T-cell (primary cell): Measurements from ENCODE around the gene NR4A2. TPM values are rescaled to one million over a fixed set of nuclear protein-coding genes. Genes with fewer than 3 reads are reported as not detected.
A peak's percentile ranks its signal among the peaks of the same experiment; 100 is the strongest.

Source experiments
- ATAC-seq, 4 experiments: fragments of 200-7000 bp in 3 of 4; fragments of 150-1000 bp in 1 of 4; cut with Tn5 transposase; replicated peaks in 1 of 4; 1 replicate in 3 of 4; 2 replicates in 1 of 4; pipeline ENCODE4 v1.10.0; 2021; ENCODE audit warnings: moderate library complexity in 3 of 4, mild to moderate bottlenecking in 2 of 4, moderate number of reproducible peaks in 1 of 4
- CTCF ChIA-PET, 2 donors: fragments of 300-600 bp; sonication (Branson Sonifier 250); formaldehyde crosslinking; loops; one replicate each; lab custom pipeline; 2022; ENCODE audit warnings: antibody characterized with exemption in 2 of 2; lab: Charles Lee
- POLR2A ChIA-PET, 2 donors: fragments of 300-600 bp; sonication (Branson Sonifier 250); formaldehyde crosslinking; loops; one replicate each; lab custom pipeline; 2022; ENCODE audit warnings: antibody characterized with exemption in 2 of 2; lab: Charles Lee
- DNase-seq, 35 experiments: peaks; one replicate each; pipeline versions ENCODE4 v3.0.0 to v3.0.0-alpha.2; 2013 to 2023
- H3K27ac ChIP-seq: one replicate; pipeline ENCODE4 v1.5.1; 2013; ENCODE audit warnings: low read length
- H3K27me3 ChIP-seq, 2 experiments: replicated peaks in 1 of 2; 1 replicate in 1 of 2; 2 replicates in 1 of 2; pipeline versions ENCODE4 v1.6.1 to v1.7.0; 2013; ENCODE audit warnings: low read length in 1 of 2, mixed read lengths in 1 of 2; ENCODE audit not compliant: control insufficient read depth in 2 of 2, insufficient read depth in 2 of 2; ENCODE audit errors: extremely low read depth in 1 of 2
- H3K36me3 ChIP-seq, 2 donors: 1 replicate in 1 of 2; 2 replicates in 1 of 2; pipeline versions ENCODE4 v1.6.1 to v1.7.0; 2013; ENCODE audit warnings: low read length in 1 of 2; ENCODE audit not compliant: control insufficient read depth in 2 of 2, insufficient read depth in 1 of 2; ENCODE audit errors: extremely low read depth in 1 of 2
- H3K4me1 ChIP-seq, 2 experiments: 1 replicate in 1 of 2; 2 replicates in 1 of 2; pipeline versions ENCODE4 v1.6.1 to v1.7.0; 2013; ENCODE audit warnings: low read length in 2 of 2, mixed read lengths in 1 of 2; ENCODE audit not compliant: insufficient read depth in 2 of 2, control insufficient read depth in 1 of 2; ENCODE audit errors: extremely low read depth in 1 of 2
- H3K4me3 ChIP-seq, 2 donors: 1 replicate in 1 of 2; 2 replicates in 1 of 2; pipeline versions ENCODE4 v1.5.1 to v1.7.0; 2013; ENCODE audit warnings: mild to moderate bottlenecking in 2 of 2, low read length in 1 of 2, moderate library complexity in 1 of 2; ENCODE audit not compliant: control insufficient read depth in 1 of 2; ENCODE audit errors: extremely low read depth in 1 of 2
- H3K9me3 ChIP-seq: 2 replicates; pipeline ENCODE4 v1.7.0; 2013
- H3K27ac Mint-ChIP-seq, 2 donors: one replicate each; pipeline ENCODE4 v1.8.0; 2020 to 2021; ENCODE audit warnings: mild to moderate bottlenecking in 2 of 2, mixed read lengths in 2 of 2
- H3K27me3 Mint-ChIP-seq, 2 donors: one replicate each; pipeline ENCODE4 v1.8.0; 2021 to 2022; ENCODE audit warnings: mixed read lengths in 2 of 2
- H3K36me3 Mint-ChIP-seq: one replicate; pipeline ENCODE4 v1.8.0; 2021; ENCODE audit warnings: mixed read lengths
- H3K4me1 Mint-ChIP-seq, 3 donors: one replicate each; pipeline ENCODE4 v1.8.0; 2020 to 2022; ENCODE audit warnings: mixed read lengths in 3 of 3, mild to moderate bottlenecking in 1 of 3
- H3K4me3 Mint-ChIP-seq, 3 donors: one replicate each; pipeline ENCODE4 v1.8.0; 2020 to 2022; ENCODE audit warnings: mild to moderate bottlenecking in 3 of 3, mixed read lengths in 3 of 3, moderate library complexity in 3 of 3
- H3K9me3 Mint-ChIP-seq, 3 donors: one replicate each; pipeline ENCODE4 v1.8.0; 2020 to 2022; ENCODE audit warnings: mixed read lengths in 3 of 3
- WGBS: methylation state at CpG from one replicate; pipeline ENCODE4 v1.1.5; 2013; ENCODE audit warnings: missing lambda C conversion rate; ENCODE audit not compliant: insufficient coverage; 5-methylcytosine and 5-hydroxymethylcytosine counted together
- total RNA-seq, 35 experiments: library from RNA in 6 of 35; stranded (reverse) in 6 of 35; fragments of 120-200 nt in 1 of 35; gene quantifications; one replicate each; pipeline versions ENCODE4 v1.2.1 to v1.2.4 and lab custom pipeline; 2013 to 2026

NR4A2 gene
- total RNA-seq, 5 donors from 2014 or later (not counting 1 experiment from before 2014, with no cell fraction given), result 3.7 to 300 (median 6.7) TPM

DNA sequence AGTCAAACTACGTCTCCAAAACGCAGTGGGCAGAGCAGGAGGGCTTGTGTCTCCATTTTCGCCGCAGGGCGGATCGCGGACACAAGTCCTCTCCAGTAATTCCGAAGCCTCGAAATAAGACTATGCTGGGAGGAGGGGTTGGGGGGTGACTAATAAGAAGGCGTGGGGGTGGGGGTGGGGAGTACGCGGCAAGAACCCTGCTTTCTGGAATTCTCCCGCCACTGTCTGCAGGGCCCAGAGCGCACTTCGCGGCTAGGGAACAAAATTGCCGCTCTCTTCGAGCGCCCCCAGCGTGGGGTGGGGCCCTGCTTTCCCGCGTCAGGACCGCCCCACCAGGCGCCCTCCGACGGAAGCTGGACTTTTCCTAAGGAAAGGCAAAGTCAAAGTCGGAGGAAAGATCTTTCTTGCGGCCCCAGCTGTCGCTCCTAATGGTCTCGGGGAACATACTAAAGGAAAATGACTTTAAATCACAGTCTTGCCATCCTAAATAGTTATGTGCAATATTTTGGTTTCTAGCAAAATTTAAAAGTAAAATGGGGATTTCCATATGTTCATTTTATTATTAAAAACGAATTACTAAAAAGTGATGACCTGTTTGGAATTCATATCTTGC, 11.9 kb downstream of the NR4A2 start:
- Histone ChIP-seq H3K9me3 (no peaks in the 10 kb centered on the region), H3K27ac (no peak overlapping the region), H3K4me1 (peaks cover 6 to 35% of the 10 kb centered on the region in 2 experiments), H3K27me3 (peaks cover 36 to 39% of the 10 kb centered on the region in 2 experiments), H3K36me3 (no peaks in the 10 kb centered on the region), H3K4me3 (peak overlapping the region in 1 of 2 donors; percentile 48)
- peaks cover 13% of the 10 kb centered on the region for H3K36me3 Mint-ChIP-seq
- 4% methylated on average over 19 of the region's 31 CpGs for WGBS
- H3K27me3 Mint-ChIP-seq, result peaks cover 70 to 73% of the 10 kb centered on the region in 2 donors
- DNase-seq, result peak in 3 of 35 experiments; percentile 1 to 34 (median 4)
- peak in 1 of 4 experiments; percentile 3 for ATAC-seq
- H3K4me1 Mint-ChIP-seq, result peaks cover 40 to 44% (median 41%) of the 10 kb centered on the region in 3 donors
- POLR2A ChIA-PET, result no interaction called here
- CTCF ChIA-PET, result interaction anchor here in 1 of 2 donors (1.0 kb wide), 1 partner anchor 83 kb away, joined by 8 read pairs; no protein-coding TSS in a partner anchor
- H3K4me3 Mint-ChIP-seq, result peak overlapping the region; percentile 8 to 74 (median 28)
- H3K27ac Mint-ChIP-seq, result no peak overlapping the region
- no peaks in the 10 kb centered on the region for H3K9me3 Mint-ChIP-seq

DNA sequence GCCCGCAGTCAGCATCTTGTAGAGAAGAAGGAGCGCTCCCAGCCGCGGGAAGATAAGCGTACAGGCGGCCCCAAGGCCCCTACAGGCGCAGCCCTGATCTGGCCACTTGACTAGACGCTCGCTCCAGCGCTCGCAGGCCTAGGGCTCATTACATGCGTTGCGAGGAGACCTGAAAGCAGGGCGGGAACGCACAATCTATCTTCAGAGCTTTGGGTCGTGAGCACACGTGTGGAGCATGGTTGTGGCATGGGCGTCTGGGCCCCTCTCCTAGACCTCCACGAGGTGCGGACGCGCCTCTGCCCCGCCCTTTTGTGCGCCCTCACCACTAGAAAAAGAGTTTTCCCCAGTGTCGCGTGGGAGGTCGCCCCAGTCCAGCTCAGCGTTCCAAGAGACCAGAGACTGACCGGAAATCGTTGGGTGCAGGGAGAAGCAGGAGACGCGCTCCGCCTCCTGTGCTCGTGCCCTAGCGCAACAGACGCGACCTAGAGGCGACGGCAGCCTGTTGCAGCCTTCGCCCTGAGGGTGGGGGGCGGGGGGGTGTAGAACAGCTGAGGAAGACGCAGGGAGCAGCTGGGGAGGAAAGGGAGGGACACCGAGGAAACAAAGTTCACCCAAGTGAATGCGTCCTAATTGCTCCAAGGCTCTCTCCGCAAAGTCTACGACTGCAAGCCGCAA, 12.6 kb downstream of the NR4A2 start:
- Mint-ChIP-seq H3K4me3 (peak overlapping the region in 2 of 3 donors; percentile 13 to 74), H3K27me3 (peaks cover 72 to 73% of the 10 kb centered on the region in 2 donors), H3K27ac (no peak overlapping the region), H3K9me3 (no peaks in the 10 kb centered on the region), H3K36me3 (peaks cover 7% of the 10 kb centered on the region), H3K4me1 (peaks cover 40 to 44% (median 41%) of the 10 kb centered on the region in 3 donors)
- DNase-seq (peak in 4 of 35 experiments; percentile 1 to 27 (median 4)), ATAC-seq (peak in 2 of 4 experiments; percentile 21 to 28)
- no peak overlapping the region for H3K27ac ChIP-seq
- 12% methylated on average over 43 of the region's 47 CpGs for WGBS
- peaks cover 36 to 37% of the 10 kb centered on the region in 2 experiments for H3K27me3 ChIP-seq
- ChIA-PET CTCF (interaction anchor here in 1 of 2 donors (1.0 to 1.5 kb wide), 2 partner anchors 15 to 83 kb away, joined by 4 to 8 read pairs; no protein-coding TSS in a partner anchor), POLR2A (interaction anchor here in 1 of 2 donors (0.5 kb wide), 1 partner anchor 134 kb away, joined by 6 read pairs; no protein-coding TSS in a partner anchor)
- H3K9me3 ChIP-seq, result no peaks in the 10 kb centered on the region
- peak overlapping the region in 1 of 2 donors; percentile 48 for H3K4me3 ChIP-seq
- H3K4me1 ChIP-seq, result peaks cover 6 to 35% of the 10 kb centered on the region in 2 experiments
- H3K36me3 ChIP-seq, result no peaks in the 10 kb centered on the region

DNA sequence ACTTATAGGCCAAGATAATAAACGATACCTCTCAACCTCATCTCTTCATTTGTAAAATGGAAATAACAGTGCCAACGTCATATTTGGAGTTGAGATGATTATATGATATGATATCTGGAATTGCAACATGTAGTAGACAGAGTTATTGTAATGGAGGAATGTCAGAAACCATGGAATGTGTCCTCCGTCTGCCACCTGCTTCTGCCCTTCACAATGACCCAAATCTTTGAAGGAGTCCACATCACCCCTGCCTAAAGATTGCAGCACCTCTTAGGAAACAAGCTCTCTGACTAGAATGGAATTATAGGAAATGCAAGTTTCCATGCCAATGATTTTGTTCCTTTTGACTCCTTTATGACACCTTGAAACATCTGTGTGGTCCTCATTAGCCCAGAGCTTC, 14.9 kb downstream of the NR4A2 start:
- CTCF ChIA-PET, result interaction anchor here in 1 of 2 donors (0.5 kb wide), 1 partner anchor 18 kb away, joined by 10 read pairs; no protein-coding TSS in a partner anchor
- DNase-seq (no peak), ATAC-seq (no peak)
- no peak overlapping the region for H3K4me3 ChIP-seq
- no peaks in the 10 kb centered on the region for H3K36me3 Mint-ChIP-seq
- peaks cover 32 to 33% (median 33%) of the 10 kb centered on the region in 3 donors for H3K4me1 Mint-ChIP-seq
- H3K27me3 Mint-ChIP-seq, result peaks cover 68 to 72% of the 10 kb centered on the region in 2 donors
- peaks cover 29 to 33% of the 10 kb centered on the region in 2 experiments for H3K27me3 ChIP-seq
- no CpG with 5 or more reads among the region's 3 CpGs for WGBS
- H3K27ac Mint-ChIP-seq, result no peak overlapping the region
- H3K36me3 ChIP-seq, result no peaks in the 10 kb centered on the region
- no peak overlapping the region for H3K27ac ChIP-seq
- POLR2A ChIA-PET, result interaction anchor here in 1 of 2 donors (1.5 kb wide), 1 partner anchor 13 kb away, joined by 3 read pairs; no protein-coding TSS in a partner anchor
- H3K4me3 Mint-ChIP-seq, result no peak overlapping the region
- peaks cover 6 to 31% of the 10 kb centered on the region in 2 experiments for H3K4me1 ChIP-seq
- no peaks in the 10 kb centered on the region for H3K9me3 Mint-ChIP-seq
- no peaks in the 10 kb centered on the region for H3K9me3 ChIP-seq

DNA sequence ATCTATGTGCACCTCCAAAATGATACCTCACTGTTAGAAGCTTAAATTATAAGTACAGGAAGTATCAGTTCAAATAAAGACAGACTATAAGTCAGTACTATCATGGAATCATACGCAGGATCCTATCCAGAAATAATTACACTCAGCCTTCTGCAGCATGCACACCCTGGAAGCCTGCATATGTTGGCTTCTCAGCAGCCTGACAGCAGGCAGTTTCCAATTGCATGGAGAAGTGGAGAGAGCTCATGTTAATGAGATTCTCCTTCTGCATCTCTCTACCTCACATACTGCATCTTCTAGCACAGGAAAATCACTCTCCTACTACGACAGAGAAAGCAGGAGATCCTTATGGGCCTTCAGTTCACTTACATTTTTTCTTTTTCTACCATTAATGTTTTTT, 20.5 kb downstream of the NR4A2 start:
- no peaks in the 10 kb centered on the region for H3K9me3 Mint-ChIP-seq
- WGBS, result 67% methylated on average over 1 of the region's 2 CpGs
- no peaks in the 10 kb centered on the region for H3K4me1 ChIP-seq
- no peak overlapping the region for H3K27ac ChIP-seq
- H3K4me3 Mint-ChIP-seq, result no peak overlapping the region
- no peak overlapping the region for H3K4me3 ChIP-seq
- no peak for DNase-seq
- peaks cover 39 to 56% of the 10 kb centered on the region in 2 donors for H3K27me3 Mint-ChIP-seq
- H3K4me1 Mint-ChIP-seq, result no peaks in the 10 kb centered on the region
- no peaks in the 10 kb centered on the region for H3K9me3 ChIP-seq
- peaks cover 0 to 11% of the 10 kb centered on the region in 2 experiments for H3K27me3 ChIP-seq
- ATAC-seq, result peak in 1 of 4 experiments; percentile 17
- CTCF ChIA-PET, result interaction anchor here in 1 of 2 donors (0.6 kb wide), 1 partner anchor 24 kb away, joined by 3 read pairs; no protein-coding TSS in a partner anchor
- H3K27ac Mint-ChIP-seq, result no peak overlapping the region
- H3K36me3 ChIP-seq, result no peaks in the 10 kb centered on the region
- POLR2A ChIA-PET, result no interaction called here
- H3K36me3 Mint-ChIP-seq, result no peaks in the 10 kb centered on the region

DNA sequence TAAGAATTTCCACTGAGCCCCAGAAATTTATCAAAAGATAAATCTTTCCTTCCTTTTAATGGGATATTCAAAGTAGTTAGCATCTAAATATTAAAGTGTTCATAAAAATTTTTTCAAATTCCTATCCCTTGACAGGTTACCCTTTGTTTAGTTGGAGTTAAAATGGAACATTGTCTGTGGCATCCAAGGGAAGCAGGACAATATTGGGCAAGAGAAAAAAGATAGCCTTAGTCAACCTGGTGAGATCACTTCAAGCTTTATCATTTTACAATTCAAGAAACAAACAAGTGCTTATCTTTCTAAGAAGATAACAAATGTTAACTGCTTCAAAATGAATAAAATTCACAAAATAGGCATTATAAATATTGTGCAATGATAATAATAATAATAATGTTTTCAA, 21.7 kb downstream of the NR4A2 start:
- CTCF ChIA-PET, result no interaction called here
- H3K36me3 ChIP-seq, result no peaks in the 10 kb centered on the region

DNA sequence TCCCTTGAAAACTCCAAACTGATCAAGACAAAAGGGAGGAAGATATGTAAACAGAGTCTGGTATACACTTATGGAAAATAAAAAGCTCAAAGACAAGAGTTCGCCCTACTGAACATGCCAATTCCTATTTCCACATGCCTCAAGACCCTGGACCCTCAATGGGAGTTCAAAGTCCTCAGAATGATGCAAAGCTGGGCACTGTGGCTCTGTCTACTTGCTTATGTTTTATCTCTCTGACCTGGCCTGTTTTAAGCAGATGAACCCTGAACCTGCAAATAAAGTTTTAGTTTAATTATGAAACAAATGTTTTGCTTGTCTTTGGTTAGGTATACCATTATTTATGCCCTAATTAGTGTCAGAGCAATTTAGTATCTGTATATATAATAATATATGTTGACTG, 22.6 kb downstream of the NR4A2 start:
- no peaks in the 10 kb centered on the region for H3K4me1 Mint-ChIP-seq
- ATAC-seq (no peak), DNase-seq (no peak)
- no CpG with 5 or more reads among the region's 1 CpG for WGBS
- H3K9me3 ChIP-seq, result no peaks in the 10 kb centered on the region
- no peaks in the 10 kb centered on the region for H3K4me1 ChIP-seq
- H3K36me3 ChIP-seq, result no peaks in the 10 kb centered on the region
- H3K9me3 Mint-ChIP-seq, result no peaks in the 10 kb centered on the region
- no peaks in the 10 kb centered on the region for H3K36me3 Mint-ChIP-seq
- POLR2A ChIA-PET, result no interaction called here
- peaks cover 42 to 54% of the 10 kb centered on the region in 2 donors for H3K27me3 Mint-ChIP-seq
- H3K4me3 ChIP-seq, result no peak overlapping the region
- peaks cover 2 to 5% of the 10 kb centered on the region in 2 experiments for H3K27me3 ChIP-seq
- CTCF ChIA-PET, result interaction anchor here in 1 of 2 donors (0.6 kb wide), 1 partner anchor 337 kb away, joined by 10 read pairs; no protein-coding TSS in a partner anchor
- no peak overlapping the region for H3K4me3 Mint-ChIP-seq
- no peak overlapping the region for H3K27ac Mint-ChIP-seq
- no peak overlapping the region for H3K27ac ChIP-seq

More for the DNA sequence above, 21.7 kb downstream of the NR4A2 start:
- no peak for ATAC-seq
- H3K27me3 ChIP-seq, result peaks cover 2 to 5% of the 10 kb centered on the region in 2 experiments
- H3K36me3 Mint-ChIP-seq, result no peaks in the 10 kb centered on the region
- no peak for DNase-seq
- H3K4me3 ChIP-seq, result no peak overlapping the region
- H3K27me3 Mint-ChIP-seq, result peaks cover 43 to 56% of the 10 kb centered on the region in 2 donors
- no peaks in the 10 kb centered on the region for H3K4me1 ChIP-seq
- no peaks in the 10 kb centered on the region for H3K9me3 Mint-ChIP-seq
- POLR2A ChIA-PET, result no interaction called here
- no peak overlapping the region for H3K27ac ChIP-seq
- H3K27ac Mint-ChIP-seq, result no peak overlapping the region
- H3K9me3 ChIP-seq, result no peaks in the 10 kb centered on the region
- no peak overlapping the region for H3K4me3 Mint-ChIP-seq
- H3K4me1 Mint-ChIP-seq, result no peaks in the 10 kb centered on the region
